HL-60 (cell line): Measurements from ENCODE around the gene CELF5.

ENCODE experiments used
- DNase-seq, 2 experiments: peaks; one replicate each; pipeline ENCODE4 v3.0.0-alpha.2; 2010 to 2020; ENCODE audit warnings: low read depth in 1 of 2, low spot score in 1 of 2
- H3K27ac ChIP-seq: fragments of 250-450 bp; sonication (Bioruptor Pico); replicated peaks from 2 replicates; pipeline ENCODE4 v1.5.1; 2020; ENCODE audit warnings: mild to moderate bottlenecking, moderate library complexity
- H3K27me3 ChIP-seq: fragments of 250-450 bp; sonication (Bioruptor Pico); 2 replicates; pipeline ENCODE4 v1.5.1; 2021; ENCODE audit warnings: mild to moderate bottlenecking, moderate library complexity; ENCODE audit not compliant: insufficient read depth, poor library complexity, severe bottlenecking
- H3K4me3 ChIP-seq: replicated peaks from 2 replicates; pipeline ENCODE4 v1.5.1; 2011; ENCODE audit warnings: mild to moderate bottlenecking, control low read depth, low read length; ENCODE audit not compliant: insufficient read depth
- GABPA ChIP-seq: IDR thresholded peaks from 2 replicates; pipeline ENCODE4 v1.6.1; 2012; ENCODE audit warnings: low read depth
- POLR2AphosphoS5 ChIP-seq: IDR thresholded peaks from 2 replicates; pipeline ENCODE4 v1.6.1; 2012; ENCODE audit warnings: low read depth
- SPI1 ChIP-seq: IDR thresholded peaks from 2 replicates; pipeline ENCODE4 v1.6.1; 2012; ENCODE audit warnings: low read depth, mild to moderate bottlenecking, borderline replicate concordance
- TF ChIP-seq, protein P1 (sequence below): IDR thresholded peaks from one replicate; pipeline ENCODE4 v1.5.1; 2011; ENCODE audit warnings: low read length, control low read depth, inconsistent platforms; ENCODE audit not compliant: insufficient read depth
- TF ChIP-seq, protein P2 (sequence below): IDR thresholded peaks from 2 replicates; pipeline ENCODE4 v1.6.1; 2012; ENCODE audit warnings: low read depth; ENCODE audit not compliant: insufficient replicate concordance

The CELF5 gene

DNA sequence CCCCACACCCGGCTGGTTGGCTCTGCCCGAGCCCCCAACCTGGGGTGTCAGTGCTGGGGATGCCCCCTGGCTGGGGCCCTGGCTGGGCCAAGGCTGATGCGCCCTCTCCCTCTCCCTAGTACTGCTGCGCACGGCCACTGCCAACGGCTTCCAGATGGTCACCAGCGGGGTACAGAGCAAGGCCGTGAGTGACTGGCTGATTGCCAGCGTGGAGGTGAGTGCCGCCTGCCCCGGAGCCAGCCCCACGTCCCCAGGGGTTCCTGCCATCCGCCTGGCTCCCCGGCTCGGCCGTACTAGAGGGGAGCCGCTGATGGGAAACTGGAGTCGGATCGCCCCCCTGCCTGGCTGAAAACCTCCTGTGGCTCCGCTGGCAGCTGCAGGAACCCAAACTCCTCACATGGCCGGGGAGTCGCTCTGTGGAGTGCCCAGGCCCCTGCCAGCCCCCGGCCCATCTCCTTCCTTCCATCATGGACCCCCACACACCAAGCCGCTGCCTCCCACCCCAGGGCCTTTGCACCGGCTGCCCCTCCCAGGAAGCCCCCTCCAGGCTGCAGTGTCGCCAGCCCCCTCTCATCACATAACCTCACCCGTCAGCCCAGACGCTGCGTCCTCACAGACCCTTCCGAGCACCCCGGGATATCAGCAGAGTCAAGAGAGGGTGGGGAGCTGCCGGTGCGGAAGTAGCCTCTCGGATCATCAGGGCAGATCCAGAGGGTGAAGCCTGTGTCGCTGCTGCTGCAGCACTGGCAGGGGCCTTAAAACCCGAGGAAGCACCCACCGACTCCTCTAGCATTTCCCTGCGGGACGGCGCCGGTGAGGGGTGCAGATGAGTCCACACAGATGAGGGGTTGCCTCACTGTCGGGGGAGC, 28.2 kb upstream of the CELF5 start:
- TF ChIP-seq, protein P1, sequence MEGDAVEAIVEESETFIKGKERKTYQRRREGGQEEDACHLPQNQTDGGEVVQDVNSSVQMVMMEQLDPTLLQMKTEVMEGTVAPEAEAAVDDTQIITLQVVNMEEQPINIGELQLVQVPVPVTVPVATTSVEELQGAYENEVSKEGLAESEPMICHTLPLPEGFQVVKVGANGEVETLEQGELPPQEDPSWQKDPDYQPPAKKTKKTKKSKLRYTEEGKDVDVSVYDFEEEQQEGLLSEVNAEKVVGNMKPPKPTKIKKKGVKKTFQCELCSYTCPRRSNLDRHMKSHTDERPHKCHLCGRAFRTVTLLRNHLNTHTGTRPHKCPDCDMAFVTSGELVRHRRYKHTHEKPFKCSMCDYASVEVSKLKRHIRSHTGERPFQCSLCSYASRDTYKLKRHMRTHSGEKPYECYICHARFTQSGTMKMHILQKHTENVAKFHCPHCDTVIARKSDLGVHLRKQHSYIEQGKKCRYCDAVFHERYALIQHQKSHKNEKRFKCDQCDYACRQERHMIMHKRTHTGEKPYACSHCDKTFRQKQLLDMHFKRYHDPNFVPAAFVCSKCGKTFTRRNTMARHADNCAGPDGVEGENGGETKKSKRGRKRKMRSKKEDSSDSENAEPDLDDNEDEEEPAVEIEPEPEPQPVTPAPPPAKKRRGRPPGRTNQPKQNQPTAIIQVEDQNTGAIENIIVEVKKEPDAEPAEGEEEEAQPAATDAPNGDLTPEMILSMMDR: no peak
- TF ChIP-seq SPI1 (no peak), POLR2AphosphoS5 (no peak)
- Histone ChIP-seq H3K27ac (no peak overlapping the region), H3K4me3 (no peak overlapping the region), H3K27me3 (no peaks in the 10 kb centered on the region)
- DNase-seq: no peak

DNA sequence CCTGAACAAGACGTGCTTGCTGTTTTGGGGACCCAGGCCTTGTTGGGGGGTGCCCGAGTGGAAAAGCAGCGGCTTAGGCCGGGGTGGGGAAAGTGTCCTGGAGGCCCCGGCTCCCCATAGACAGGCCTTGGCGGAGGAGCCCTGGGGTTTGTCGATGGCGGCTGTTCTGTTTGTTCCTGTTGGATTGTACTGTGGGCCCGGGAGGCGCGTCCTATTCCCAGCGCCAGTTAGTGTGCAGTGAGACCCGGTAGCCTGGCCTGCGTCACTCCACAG, 27.6 kb upstream of the CELF5 start:
- Histone ChIP-seq H3K27me3 (no peaks in the 10 kb centered on the region), H3K4me3 (no peak overlapping the region), H3K27ac (no peak overlapping the region)
- DNase-seq: no peak
- TF ChIP-seq, protein P2, sequence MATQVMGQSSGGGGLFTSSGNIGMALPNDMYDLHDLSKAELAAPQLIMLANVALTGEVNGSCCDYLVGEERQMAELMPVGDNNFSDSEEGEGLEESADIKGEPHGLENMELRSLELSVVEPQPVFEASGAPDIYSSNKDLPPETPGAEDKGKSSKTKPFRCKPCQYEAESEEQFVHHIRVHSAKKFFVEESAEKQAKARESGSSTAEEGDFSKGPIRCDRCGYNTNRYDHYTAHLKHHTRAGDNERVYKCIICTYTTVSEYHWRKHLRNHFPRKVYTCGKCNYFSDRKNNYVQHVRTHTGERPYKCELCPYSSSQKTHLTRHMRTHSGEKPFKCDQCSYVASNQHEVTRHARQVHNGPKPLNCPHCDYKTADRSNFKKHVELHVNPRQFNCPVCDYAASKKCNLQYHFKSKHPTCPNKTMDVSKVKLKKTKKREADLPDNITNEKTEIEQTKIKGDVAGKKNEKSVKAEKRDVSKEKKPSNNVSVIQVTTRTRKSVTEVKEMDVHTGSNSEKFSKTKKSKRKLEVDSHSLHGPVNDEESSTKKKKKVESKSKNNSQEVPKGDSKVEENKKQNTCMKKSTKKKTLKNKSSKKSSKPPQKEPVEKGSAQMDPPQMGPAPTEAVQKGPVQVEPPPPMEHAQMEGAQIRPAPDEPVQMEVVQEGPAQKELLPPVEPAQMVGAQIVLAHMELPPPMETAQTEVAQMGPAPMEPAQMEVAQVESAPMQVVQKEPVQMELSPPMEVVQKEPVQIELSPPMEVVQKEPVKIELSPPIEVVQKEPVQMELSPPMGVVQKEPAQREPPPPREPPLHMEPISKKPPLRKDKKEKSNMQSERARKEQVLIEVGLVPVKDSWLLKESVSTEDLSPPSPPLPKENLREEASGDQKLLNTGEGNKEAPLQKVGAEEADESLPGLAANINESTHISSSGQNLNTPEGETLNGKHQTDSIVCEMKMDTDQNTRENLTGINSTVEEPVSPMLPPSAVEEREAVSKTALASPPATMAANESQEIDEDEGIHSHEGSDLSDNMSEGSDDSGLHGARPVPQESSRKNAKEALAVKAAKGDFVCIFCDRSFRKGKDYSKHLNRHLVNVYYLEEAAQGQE: no peak
- TF ChIP-seq, protein P1: no peak

DNA sequence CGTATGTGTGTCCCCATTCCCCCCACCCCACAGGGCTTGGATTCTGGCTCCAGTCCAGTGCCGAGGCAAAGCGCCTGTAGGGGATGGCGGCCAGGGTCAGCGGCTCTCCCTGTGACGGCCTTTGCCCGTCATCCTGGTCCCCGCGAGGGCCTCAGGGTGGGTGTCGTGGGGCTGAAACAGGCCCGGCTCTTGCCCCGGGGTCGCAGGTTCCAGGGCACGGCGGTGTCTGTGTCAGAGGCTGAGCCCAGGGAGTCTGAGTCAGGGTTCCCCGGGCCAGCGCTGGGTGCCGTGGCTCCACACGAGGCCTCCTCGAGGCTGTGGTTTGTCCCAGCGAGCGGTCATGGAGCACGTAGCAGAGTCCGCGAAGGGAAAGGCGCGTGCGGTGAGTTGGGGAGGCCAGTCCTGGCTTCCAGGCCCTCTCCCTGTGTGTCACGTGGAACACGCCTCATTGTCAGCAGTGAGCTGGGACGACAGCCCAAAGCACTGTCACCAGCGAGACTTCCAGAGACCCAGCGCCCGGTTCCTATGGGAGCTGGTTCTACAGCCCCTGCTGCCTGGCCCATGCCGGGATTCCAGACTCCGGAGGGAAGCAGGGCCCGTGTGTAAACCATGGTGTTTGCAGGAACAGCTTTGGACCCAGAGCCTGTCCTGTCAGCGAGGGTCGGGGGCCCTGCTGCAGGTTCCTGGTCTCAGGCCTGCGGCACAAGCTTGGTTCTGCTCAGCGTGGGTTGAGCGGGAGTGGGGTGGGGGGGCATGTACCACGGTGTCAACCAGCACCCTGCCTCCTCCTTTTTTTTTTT, 25.4 kb upstream of the CELF5 start:
- TF ChIP-seq POLR2AphosphoS5 (peak; percentile 17; the same call in 1 of the 2 replicates), SPI1 (no peak)
- no peak for DNase-seq
- Histone ChIP-seq H3K27me3 (no peaks in the 10 kb centered on the region), H3K27ac (no peak overlapping the region), H3K4me3 (no peak overlapping the region)

DNA sequence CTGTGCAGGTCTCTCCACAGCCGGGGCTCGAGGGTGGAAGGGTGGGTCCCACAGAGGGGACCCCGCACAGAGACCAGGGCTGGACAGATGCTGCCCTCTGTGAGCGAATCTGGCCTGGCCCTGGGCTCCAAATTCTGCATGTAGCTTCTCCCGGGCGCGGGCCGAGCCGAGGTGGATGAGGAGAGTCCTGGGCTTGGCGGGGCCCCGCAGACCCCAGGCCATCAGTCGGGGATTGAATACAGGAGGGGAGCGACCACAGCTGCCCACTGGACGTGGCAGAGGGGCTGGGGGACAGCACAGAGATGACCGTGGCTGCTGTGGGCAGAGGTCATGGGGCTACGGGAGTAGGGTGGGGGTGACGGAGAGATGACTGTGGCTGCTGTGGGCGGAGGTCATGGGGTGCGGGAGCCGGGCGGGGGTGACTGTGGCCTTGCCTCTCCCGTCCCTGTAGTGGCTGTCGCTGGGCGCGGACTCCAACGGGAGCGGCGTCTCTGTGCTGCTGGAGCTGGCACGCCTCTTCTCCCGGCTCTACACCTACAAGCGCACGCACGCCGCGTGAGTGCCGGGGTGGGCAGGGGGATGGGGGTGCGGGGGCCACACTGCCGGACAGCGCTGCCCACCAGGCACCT, 23.3 kb upstream of the CELF5 start:
- no peak for DNase-seq
- TF ChIP-seq SPI1 (no peak), POLR2AphosphoS5 (0 out of 2 replicates have a peak, but pooled peaks have one; percentile 16), GABPA (no peak)
- TF ChIP-seq, protein P2: no peak
- no peak overlapping the region for H3K4me3 ChIP-seq
- no peak overlapping the region for H3K27ac ChIP-seq
- H3K27me3 ChIP-seq: no peaks in the 10 kb centered on the region
